RWPE2 (cell line): ENCODE results near the gene OR4Q3.
"Not testable (repeated sequence)": the region's sequence is repeated elsewhere in the genome, so short reads cannot be mapped to it uniquely, and the experiment has no call there.

Experiments
- ATAC-seq: fragments of 200-7000 bp; cut with Tn5 transposase; 3 replicates; pipeline ENCODE4 v1.9.1; 2021; ENCODE audit warnings: low read depth
- DNase-seq: peaks from one replicate; pipeline ENCODE4 v3.0.0-alpha.2; 2020; ENCODE audit warnings: low spot score
- H3K27ac ChIP-seq: fragments of 450-650 bp; 2 replicates; pipeline ENCODE4 v1.5.1; 2017; ENCODE audit warnings: mild to moderate bottlenecking; ENCODE audit not compliant: poor library complexity, severe bottlenecking
- H3K27me3 ChIP-seq: fragments of 250-450 bp; sonication (Bioruptor Pico); 2 replicates; pipeline ENCODE4 v1.5.1; 2021; ENCODE audit warnings: mild to moderate bottlenecking, moderate library complexity; ENCODE audit not compliant: insufficient read depth, poor library complexity, severe bottlenecking
- H3K36me3 ChIP-seq: fragments of 250-450 bp; sonication (Bioruptor Pico); 2 replicates; pipeline ENCODE4 v1.5.1; 2020; ENCODE audit warnings: low read depth, mild to moderate bottlenecking, moderate library complexity
- H3K4me1 ChIP-seq: fragments of 250-450 bp; sonication (Bioruptor Pico); 2 replicates; pipeline ENCODE4 v1.5.1; 2021; ENCODE audit warnings: mild to moderate bottlenecking, moderate library complexity; ENCODE audit not compliant: insufficient read depth, poor library complexity, severe bottlenecking
- H3K4me3 ChIP-seq: fragments of 250-450 bp; sonication (Bioruptor Pico); 2 replicates; pipeline ENCODE4 v1.5.1; 2021; ENCODE audit warnings: mild to moderate bottlenecking, moderate library complexity; ENCODE audit not compliant: severe bottlenecking
- H3K9me3 ChIP-seq: fragments of 250-450 bp; sonication (Bioruptor Pico); 2 replicates; pipeline ENCODE4 v1.5.1; 2021; ENCODE audit warnings: mild to moderate bottlenecking, moderate library complexity; ENCODE audit not compliant: severe bottlenecking
- CTCF ChIP-seq: fragments of 450-650 bp; IDR thresholded peaks from one replicate; pipeline ENCODE4 v1.5.1; 2017; ENCODE audit warnings: mild to moderate bottlenecking, moderate library complexity; ENCODE audit not compliant: poor library complexity, severe bottlenecking

OR4Q3 gene

DNA sequence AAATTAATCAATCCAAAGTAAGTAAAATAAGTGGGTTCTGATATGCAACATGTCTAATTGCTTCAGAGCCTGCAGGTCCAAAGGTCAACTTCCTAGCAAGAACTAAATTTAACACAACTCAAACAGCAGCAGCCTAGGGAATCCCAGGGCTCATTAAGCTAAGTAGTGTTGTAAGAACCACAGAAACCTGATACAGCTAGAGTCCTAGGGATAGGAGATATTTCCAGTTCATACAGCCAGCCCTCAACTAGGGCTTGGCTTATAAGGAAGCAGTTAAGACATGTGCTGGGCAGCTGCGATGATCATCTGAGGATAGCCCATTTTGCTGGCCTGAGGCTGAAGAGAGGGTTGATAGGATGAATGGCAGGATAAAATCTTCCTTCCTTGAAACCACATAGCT lies at the start of gene OR4Q3:
Gene OR4Q3, plus strand, starts transcription at position 316 of the 400 bp plus-strand sequence.
- Histone ChIP-seq H3K4me3 (no peak within 1 kb of the TSS), H3K36me3 (no peaks in the 10 kb centered on the region), H3K9me3 (no peaks in the 10 kb centered on the region), H3K27ac (no peak within 1 kb of the TSS), H3K27me3 (no peaks in the 10 kb centered on the region), H3K4me1 (no peaks in the 10 kb centered on the region)
- TF ChIP-seq CTCF = no peak
- DNase-seq = no peak
- no peak for ATAC-seq

- H3K9me3 ChIP-seq = no peaks in the 10 kb centered on the region
These were observed 14.0 kb upstream of the OR4Q3 start for GRCh38 chr14:19729359-19729758.

DNA sequence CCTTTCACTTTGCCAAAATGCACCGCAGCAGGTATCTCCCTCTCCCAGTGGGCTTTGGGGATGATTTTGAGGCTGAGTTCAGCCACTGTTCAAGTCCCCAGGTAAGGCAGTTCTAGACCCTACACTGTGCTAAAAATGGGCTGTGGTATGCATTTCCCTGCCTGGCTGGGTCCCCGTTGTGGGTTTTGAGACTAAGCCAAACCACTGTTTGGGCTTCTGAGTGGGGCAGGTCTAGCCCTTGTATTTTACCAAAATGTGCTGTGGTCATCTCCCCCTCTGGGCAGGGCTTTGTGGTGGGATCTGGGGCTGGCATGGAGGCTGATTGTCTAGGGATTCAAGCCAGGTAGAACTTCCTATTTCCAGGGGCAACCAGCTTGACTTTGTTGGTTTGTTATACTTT lies 13.6 kb upstream of the OR4Q3 start:
- no peaks in the 10 kb centered on the region for H3K4me1 ChIP-seq
- TF ChIP-seq CTCF = no peak
- no peak overlapping the region for H3K4me3 ChIP-seq
- H3K27me3 ChIP-seq = peaks cover 3% of the 10 kb centered on the region
- DNase-seq (peak; percentile 27), ATAC-seq (no peak)
- no peaks in the 10 kb centered on the region for H3K9me3 ChIP-seq
- H3K27ac ChIP-seq = no peak overlapping the region
- no peaks in the 10 kb centered on the region for H3K36me3 ChIP-seq

More at GRCh38 chr14:19729359-19729758, 14.0 kb upstream of the OR4Q3 start:
- H3K4me3 ChIP-seq = no peak overlapping the region
- ATAC-seq (no peak), DNase-seq (no peak)
- H3K36me3 ChIP-seq = no peaks in the 10 kb centered on the region
- peaks cover 3% of the 10 kb centered on the region for H3K27me3 ChIP-seq
- H3K4me1 ChIP-seq = no peaks in the 10 kb centered on the region
- H3K27ac ChIP-seq = no peak overlapping the region
- no peak for TF ChIP-seq CTCF

- ATAC-seq, H3K4me3 ChIP-seq, H3K27me3 ChIP-seq, H3K36me3 ChIP-seq, DNase-seq, H3K27ac ChIP-seq, H3K9me3 ChIP-seq, H3K4me1 ChIP-seq: not testable (repeated sequence)
These were observed 9.5 kb upstream of the OR4Q3 start for GRCh38 chr14:19733893-19734292.

DNA sequence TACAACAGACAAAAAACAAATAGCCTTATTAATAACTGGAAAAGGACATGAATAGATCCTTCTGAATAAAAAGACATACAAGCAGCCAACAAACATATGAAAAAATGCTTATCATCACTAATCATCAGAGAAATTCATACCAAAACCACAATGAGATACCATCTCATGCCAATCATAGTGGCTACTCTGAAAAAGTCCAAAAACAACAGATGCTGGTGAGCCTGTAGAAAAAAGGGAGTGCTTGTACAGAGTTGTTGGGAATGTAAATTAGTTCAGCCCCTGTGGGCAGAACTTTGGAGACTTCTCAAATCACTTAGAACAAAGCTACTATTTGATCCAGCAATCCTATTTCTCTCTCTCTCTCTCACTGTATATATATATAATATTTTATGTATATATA lies 8.9 kb downstream of the OR4Q3 start:
- H3K9me3 ChIP-seq, ATAC-seq, H3K4me3 ChIP-seq, H3K27ac ChIP-seq, DNase-seq, H3K36me3 ChIP-seq, H3K27me3 ChIP-seq, H3K4me1 ChIP-seq: not testable (repeated sequence)

DNA sequence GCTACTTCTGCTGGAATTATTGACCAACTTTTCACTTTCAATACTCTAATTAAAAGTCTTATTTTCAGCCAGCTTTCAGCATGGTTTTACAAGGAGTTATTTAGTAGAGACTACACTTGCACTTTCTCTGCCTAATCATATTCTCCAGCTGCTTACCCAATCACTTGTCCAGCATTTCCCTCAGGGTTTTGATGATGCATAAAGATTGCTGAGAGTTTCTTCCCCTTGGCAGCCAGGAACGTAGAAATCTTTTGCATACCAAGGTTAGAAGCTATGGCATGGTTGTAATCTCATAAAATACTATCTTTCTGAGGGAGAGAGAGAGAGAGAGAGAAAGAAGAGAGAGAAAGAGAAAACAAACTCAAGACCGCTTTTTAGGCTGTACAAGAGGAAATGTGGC lies 10.8 kb downstream of the OR4Q3 start:
- no peak for TF ChIP-seq CTCF
- Histone ChIP-seq H3K9me3 (no peaks in the 10 kb centered on the region), H3K27me3 (peaks cover 12% of the 10 kb centered on the region), H3K27ac (no peak overlapping the region), H3K4me3 (no peak overlapping the region), H3K4me1 (no peaks in the 10 kb centered on the region), H3K36me3 (no peaks in the 10 kb centered on the region)
- no peak for DNase-seq
- no peak for ATAC-seq

- not testable (repeated sequence) for H3K27ac ChIP-seq, H3K9me3 ChIP-seq, H3K4me3 ChIP-seq, H3K4me1 ChIP-seq, DNase-seq, H3K27me3 ChIP-seq, H3K36me3 ChIP-seq, ATAC-seq
These were observed 28.1 kb downstream of the OR4Q3 start for GRCh38 chr14:19771491-19771890.
